Erythroblast (primary cell): ENCODE measurements around the gene ODAPH.

Experiments
- GATA1 ChIP-seq: IDR thresholded peaks from 2 replicates; pipeline ENCODE4 v1.6.1; 2011; ENCODE audit warnings: low read depth, mild to moderate bottlenecking, control low read depth, low read length, moderate library complexity
- POLR2A ChIP-seq: IDR thresholded peaks from 2 replicates; pipeline ENCODE4 v1.6.1; 2011; ENCODE audit warnings: mild to moderate bottlenecking, low read length

DNA sequence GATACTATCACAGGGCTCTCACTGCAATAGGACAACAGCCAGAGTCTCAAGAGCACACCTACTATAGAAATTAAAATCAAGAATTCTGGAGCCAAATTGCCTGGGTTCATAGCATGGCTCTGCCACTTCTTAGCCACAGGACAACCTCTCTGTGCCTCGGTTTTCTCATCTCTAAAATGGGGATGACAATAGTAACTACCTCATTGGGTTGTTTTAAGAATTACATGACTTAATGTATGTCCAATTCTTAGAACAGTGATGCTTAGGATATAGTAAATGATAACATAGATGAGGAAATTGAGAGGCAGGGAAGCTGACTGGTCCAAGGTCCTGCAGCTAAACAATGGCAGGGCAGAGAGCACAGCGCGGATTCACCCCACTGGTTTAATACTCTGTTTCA is 11.0 kb upstream of the ODAPH start:
- TF ChIP-seq POLR2A, result no peak
- no peak for TF ChIP-seq GATA1
